ENCODE results near the gene MACROD2. TPM values are rescaled to one million over a fixed set of nuclear protein-coding genes. Genes with fewer than 3 reads are reported as not detected.
"Not testable (repeated sequence)": the region's sequence is repeated elsewhere in the genome, so short reads cannot be mapped to it uniquely, and the experiment has no call there.

MACROD2 gene
- total RNA-seq, 1 donor from 2014 or later, result 2.5 TPM

DNA sequence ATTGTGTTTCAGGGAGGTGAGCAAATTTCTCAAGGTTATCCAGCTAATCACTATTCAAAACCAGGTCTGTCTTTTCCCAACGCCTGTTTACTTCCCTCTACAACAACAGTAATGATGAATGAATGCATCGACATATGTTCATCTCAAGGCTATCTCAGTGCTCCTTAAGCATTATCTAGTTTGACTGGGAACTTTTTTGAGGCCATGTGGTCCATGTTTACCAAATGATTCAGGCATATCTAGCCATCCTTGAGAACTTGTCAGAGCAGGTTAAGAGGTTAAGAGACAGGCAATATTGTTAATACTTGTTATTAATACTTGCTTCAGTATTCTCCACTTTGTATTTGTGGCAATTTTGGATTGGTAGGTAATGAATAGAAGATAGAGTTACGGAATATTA is 1380.5 kb downstream of the MACROD2 start:
- TF ChIP-seq CTCF (IDR thresholded peaks at IDR 0.05), result no peak
- H3K4me3 Mint-ChIP-seq (ENCODE audit: unreplicated experiment), result no peak overlapping the region
- peaks cover 4% of the 10 kb centered on the region for H3K4me1 Mint-ChIP-seq (ENCODE audit: unreplicated experiment)

DNA sequence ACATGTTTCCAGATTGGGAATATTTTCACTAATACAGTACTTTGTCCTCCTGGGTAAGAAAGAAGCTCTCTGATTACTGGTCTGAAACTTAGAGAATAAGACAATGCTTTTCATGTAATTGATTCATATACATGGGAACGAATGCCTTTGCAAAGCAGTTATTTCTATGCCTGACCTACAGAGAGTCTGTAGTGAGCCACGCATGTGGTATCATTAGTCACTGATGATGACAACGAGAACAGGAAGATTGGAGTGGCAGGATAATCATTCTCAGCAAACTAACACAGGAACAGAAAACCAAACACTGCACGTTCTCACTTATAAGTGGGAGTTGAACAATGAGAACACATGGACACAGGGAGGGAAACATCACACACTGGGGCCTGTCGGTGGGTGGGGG is 1382.3 kb downstream of the MACROD2 start:
- H3K4me1 Mint-ChIP-seq (ENCODE audit: unreplicated experiment); H3K27me3 Mint-ChIP-seq (ENCODE audit: unreplicated experiment); H3K9me3 Mint-ChIP-seq (ENCODE audit: unreplicated experiment); H3K4me3 Mint-ChIP-seq (ENCODE audit: unreplicated experiment); H3K27ac Mint-ChIP-seq (ENCODE audit: unreplicated experiment); H3K36me3 Mint-ChIP-seq (ENCODE audit: unreplicated experiment); DNase-seq (ENCODE audit: extremely low spot score, unreplicated experiment): not testable (repeated sequence)

More for the DNA sequence above, 1380.5 kb downstream of the MACROD2 start:
- Mint-ChIP-seq H3K27me3 (ENCODE audit: unreplicated experiment) (no peaks in the 10 kb centered on the region), H3K9me3 (ENCODE audit: unreplicated experiment) (no peaks in the 10 kb centered on the region), H3K36me3 (ENCODE audit: unreplicated experiment) (no peaks in the 10 kb centered on the region), H3K27ac (ENCODE audit: unreplicated experiment) (no peak overlapping the region)
- DNase-seq (ENCODE audit: extremely low spot score, unreplicated experiment), result no peak

DNA sequence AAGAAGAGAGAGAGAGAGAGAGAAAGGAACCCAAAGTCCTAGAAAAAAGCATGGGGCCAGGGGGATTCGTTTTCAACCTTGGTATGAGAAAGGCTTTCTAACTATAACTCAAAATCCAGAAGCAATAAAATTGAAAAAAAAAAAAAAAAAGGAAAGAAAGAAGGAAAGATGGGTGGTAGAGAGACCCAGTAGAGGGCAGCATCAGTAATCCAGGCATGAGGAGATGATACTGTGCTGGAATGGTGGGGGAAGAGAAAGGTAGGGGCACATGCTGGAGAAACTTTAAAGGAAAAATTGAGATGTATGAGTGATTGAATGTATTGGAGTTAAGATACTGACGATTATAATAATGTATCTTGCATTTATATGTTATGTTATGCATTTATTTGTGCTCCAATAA is 1382.8 kb downstream of the MACROD2 start:
- no peaks in the 10 kb centered on the region for H3K4me1 Mint-ChIP-seq (ENCODE audit: unreplicated experiment)
- H3K9me3 Mint-ChIP-seq (ENCODE audit: unreplicated experiment), result no peaks in the 10 kb centered on the region
- no peak for DNase-seq (ENCODE audit: extremely low spot score, unreplicated experiment)
- no peak overlapping the region for H3K27ac Mint-ChIP-seq (ENCODE audit: unreplicated experiment)
- no peak for TF ChIP-seq CTCF (IDR thresholded peaks at IDR 0.05)
- peaks cover 3% of the 10 kb centered on the region for H3K27me3 Mint-ChIP-seq (ENCODE audit: unreplicated experiment)
- H3K36me3 Mint-ChIP-seq (ENCODE audit: unreplicated experiment), result no peaks in the 10 kb centered on the region
- H3K4me3 Mint-ChIP-seq (ENCODE audit: unreplicated experiment), result no peak overlapping the region

- H3K27ac Mint-ChIP-seq (ENCODE audit: unreplicated experiment), result no peak overlapping the region
- H3K4me3 Mint-ChIP-seq (ENCODE audit: unreplicated experiment), result no peak overlapping the region
- no peaks in the 10 kb centered on the region for H3K4me1 Mint-ChIP-seq (ENCODE audit: unreplicated experiment)
- no peak for DNase-seq (ENCODE audit: extremely low spot score, unreplicated experiment)
- no peaks in the 10 kb centered on the region for H3K36me3 Mint-ChIP-seq (ENCODE audit: unreplicated experiment)
- peaks cover 3% of the 10 kb centered on the region for H3K27me3 Mint-ChIP-seq (ENCODE audit: unreplicated experiment)
- no peaks in the 10 kb centered on the region for H3K9me3 Mint-ChIP-seq (ENCODE audit: unreplicated experiment)
- no peak for TF ChIP-seq CTCF (IDR thresholded peaks at IDR 0.05)
Observed at GRCh38 chr20:15379681-15380296, 1384.5 kb downstream of the MACROD2 start.

DNA sequence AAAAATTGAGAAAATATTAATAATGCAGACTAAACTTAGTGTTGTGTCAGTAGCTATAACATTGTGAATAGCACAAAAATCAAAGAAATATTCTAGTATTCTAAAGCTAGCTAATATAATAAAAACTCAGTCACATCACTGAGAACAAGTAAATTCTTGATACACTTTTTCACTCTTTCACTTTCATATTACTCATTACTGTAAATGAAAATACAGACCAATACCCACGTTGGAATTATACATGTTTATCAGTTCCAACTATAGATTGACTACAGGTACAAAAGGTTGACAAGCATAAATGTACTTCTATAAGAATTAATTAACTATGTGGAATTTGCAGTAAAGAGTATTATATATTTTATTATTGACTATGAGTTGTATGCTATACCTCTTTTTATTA is 1385.5 kb downstream of the MACROD2 start:
- no peaks in the 10 kb centered on the region for H3K9me3 Mint-ChIP-seq (ENCODE audit: unreplicated experiment)
- TF ChIP-seq CTCF (IDR thresholded peaks at IDR 0.05), result no peak
- no peak overlapping the region for H3K4me3 Mint-ChIP-seq (ENCODE audit: unreplicated experiment)
- H3K36me3 Mint-ChIP-seq (ENCODE audit: unreplicated experiment), result no peaks in the 10 kb centered on the region
- peaks cover 3% of the 10 kb centered on the region for H3K27me3 Mint-ChIP-seq (ENCODE audit: unreplicated experiment)
- no peaks in the 10 kb centered on the region for H3K4me1 Mint-ChIP-seq (ENCODE audit: unreplicated experiment)
- DNase-seq (ENCODE audit: extremely low spot score, unreplicated experiment), result no peak
- H3K27ac Mint-ChIP-seq (ENCODE audit: unreplicated experiment), result no peak overlapping the region

DNA sequence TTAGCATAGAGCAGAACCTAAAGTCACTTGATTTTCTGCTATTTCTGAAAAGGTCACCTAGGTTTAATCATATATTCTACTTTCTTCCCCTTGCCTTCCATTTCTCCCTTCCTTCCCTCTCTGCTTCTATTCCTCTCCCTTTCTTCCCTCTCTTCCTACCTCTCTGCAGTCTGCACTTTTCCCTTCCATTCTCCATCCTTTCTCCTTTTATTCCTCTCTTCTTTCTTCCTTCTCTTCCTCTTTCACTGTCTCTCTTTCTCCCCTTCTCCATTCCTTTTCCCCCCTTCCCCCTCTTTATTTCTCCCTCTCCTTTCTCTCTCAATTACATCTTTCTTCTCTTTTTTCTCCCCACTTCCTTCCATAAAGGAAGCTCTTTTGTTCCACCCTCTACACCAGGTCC is 1391.9 kb downstream of the MACROD2 start:
- DNase-seq (ENCODE audit: extremely low spot score, unreplicated experiment), result no peak
- H3K27me3 Mint-ChIP-seq (ENCODE audit: unreplicated experiment), result peaks cover 10% of the 10 kb centered on the region
- H3K9me3 Mint-ChIP-seq (ENCODE audit: unreplicated experiment), result no peaks in the 10 kb centered on the region
- H3K4me3 Mint-ChIP-seq (ENCODE audit: unreplicated experiment), result no peak overlapping the region
- H3K4me1 Mint-ChIP-seq (ENCODE audit: unreplicated experiment), result no peaks in the 10 kb centered on the region
- no peaks in the 10 kb centered on the region for H3K36me3 Mint-ChIP-seq (ENCODE audit: unreplicated experiment)
- no peak overlapping the region for H3K27ac Mint-ChIP-seq (ENCODE audit: unreplicated experiment)
- no peak for TF ChIP-seq CTCF (IDR thresholded peaks at IDR 0.05)

Data from osteocyte (in vitro differentiated cells).